Stimulated activated CD4-positive, alpha-beta T cell treated with anti-CD3 and anti-CD28 coated beads, Interleukin-12 subunit alpha, Interleukin-12 subunit beta, amount 100 ng/mL, for 4 hours (primary cell): Measurements from ENCODE around the gene EPB41L4A.

Experiments
- DNase-seq: peaks from one replicate; pipeline ENCODE4 v3.0.0-alpha.2; 2020

Gene EPB41L4A

GRCh38 chr5:112304743-112305142 lies 114.3 kb downstream of the EPB41L4A start:
- no peak for DNase-seq

- no peak for DNase-seq
Observed at GRCh38 chr5:112303685-112304084, 115.4 kb downstream of the EPB41L4A start.

GRCh38 chr5:112294126-112294525 lies 125.0 kb downstream of the EPB41L4A start:
- DNase-seq = no peak

DNA sequence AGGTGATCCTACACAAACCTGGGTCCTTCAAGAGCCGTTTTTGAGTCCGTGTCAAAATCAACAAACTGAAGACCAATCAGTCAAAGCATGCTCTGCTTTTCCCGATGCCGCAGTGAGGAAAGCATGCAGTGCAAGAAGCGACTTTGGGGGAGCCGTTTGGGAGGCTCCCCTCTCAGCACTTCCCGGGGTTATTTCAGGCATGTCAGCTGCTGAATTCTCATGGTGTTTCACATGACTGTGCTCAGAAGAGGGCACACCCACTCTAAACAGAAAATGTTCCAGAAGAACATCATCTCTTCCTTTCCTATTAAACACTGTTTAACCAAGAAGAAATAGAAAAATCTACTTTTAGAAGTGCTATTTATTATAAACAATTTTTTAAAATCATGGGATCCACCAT lies 125.5 kb downstream of the EPB41L4A start:
- no peak for DNase-seq

- no peak for DNase-seq
Observed at GRCh38 chr5:112290691-112291090, 128.4 kb downstream of the EPB41L4A start.

DNA sequence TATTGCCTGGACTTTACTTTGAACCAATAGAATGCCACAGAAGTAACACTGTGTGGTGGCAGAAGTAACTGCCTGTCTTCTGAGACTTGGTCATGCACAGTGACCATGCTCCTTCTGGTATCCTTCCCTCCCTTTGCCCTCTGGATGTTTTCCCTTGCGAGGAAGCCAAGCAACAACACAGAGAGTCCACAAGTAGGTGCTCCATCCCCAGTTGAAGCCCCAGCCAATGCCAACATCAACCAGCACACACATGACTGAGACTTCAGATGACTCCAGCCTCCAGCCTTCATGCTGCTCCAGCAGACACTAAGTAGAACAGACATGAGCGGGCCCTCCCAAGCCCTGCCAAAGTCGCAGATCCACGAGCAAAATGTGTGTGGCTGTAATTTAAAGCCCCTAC lies 129.6 kb downstream of the EPB41L4A start:
- no peak for DNase-seq

GRCh38 chr5:112283943-112284929 lies 134.8 kb downstream of the EPB41L4A start:
- no peak for DNase-seq

- no peak for DNase-seq
Observed at GRCh38 chr5:112283034-112283582, 136.0 kb downstream of the EPB41L4A start.

GRCh38 chr5:112279082-112279481 lies 140.0 kb downstream of the EPB41L4A start:
- no peak for DNase-seq

DNA sequence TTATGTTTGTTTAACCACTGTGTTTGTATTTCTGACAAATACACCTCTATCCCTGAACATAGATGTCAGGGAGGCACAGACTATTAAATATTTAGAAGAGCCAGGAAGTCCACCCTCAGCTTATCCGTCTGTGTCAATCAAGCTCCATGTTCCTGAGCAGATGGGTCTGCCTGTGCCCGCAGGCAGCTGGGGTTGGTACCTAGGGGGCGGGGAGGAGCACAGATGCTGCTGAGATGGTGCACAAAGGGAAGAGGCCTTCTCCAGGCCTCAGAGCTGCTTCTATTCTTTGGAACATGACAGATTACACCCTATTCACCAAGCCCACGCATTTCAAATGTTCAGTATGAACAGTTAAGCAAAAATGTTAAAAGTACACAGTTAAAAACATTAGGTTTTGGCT lies 142.1 kb downstream of the EPB41L4A start:
- no peak for DNase-seq

- DNase-seq = no peak
Observed at GRCh38 chr5:112275671-112276070, 143.4 kb downstream of the EPB41L4A start.

DNA sequence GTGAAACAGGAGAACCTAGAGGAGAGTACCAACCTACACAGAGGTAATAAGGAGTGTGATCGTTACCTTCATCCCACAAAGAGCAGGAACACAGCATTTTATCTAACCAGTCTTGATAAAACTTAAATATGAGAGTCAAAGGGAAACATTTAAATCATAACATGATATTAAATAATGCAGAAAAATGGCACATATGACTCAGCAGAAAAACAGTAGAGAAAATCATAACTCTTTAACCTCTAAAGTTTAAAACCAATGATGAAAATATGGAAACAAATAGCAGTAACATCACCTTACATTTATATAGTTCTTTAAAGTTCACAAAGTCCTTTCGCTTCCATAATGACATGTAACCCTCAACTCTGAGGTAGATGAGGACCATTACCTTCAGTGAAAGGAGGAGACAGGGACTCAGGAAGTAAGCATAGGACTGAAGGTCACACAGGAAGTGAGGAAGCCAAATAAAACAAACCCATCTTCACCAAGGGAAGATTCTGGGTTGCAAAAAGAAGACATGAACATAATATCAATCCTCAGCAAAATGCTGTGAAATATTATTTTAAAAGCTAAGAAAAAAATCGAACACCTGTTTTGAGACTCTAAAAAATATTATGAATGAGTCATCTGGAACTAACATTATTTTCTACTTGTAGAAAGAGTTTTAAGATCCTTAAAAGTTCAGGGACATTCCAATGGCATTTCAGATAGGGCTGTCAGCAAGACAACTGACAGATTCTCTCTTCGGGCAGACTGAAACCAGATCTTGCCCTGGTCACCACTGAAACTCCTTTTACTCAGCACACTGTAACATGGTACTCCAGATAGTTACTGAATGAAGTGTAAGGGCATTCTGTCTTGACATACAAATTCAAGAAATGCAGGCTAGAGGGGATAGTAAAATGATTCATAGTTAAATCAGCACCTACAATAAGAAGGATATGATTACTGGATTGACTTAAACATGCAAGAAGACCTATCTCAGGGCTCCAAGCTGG lies 148.5 kb downstream of the EPB41L4A start:
- DNase-seq = no peak

DNA sequence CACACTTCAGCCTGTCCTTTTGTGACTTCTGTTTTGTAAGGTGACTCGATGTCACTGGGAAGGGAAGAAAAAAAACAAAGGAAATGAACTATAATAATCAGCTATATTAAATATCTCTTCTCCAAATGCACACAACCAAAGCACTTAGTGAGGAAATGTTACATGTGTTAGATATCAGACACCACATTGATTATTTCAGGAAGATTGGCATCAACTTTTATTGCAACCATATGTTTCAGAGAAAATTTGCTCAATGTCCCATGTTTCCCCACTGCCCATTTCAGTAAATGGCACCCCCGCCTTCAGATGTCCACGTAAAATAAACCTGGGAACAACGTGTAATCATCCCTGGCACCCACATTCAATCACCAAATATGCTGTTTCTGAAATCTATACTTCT lies 151.8 kb downstream of the EPB41L4A start:
- DNase-seq = no peak

GRCh38 chr5:112264666-112265065 lies 154.4 kb downstream of the EPB41L4A start:
- no peak for DNase-seq

GRCh38 chr5:112264151-112264550 lies 154.9 kb downstream of the EPB41L4A start:
- no peak for DNase-seq

DNA sequence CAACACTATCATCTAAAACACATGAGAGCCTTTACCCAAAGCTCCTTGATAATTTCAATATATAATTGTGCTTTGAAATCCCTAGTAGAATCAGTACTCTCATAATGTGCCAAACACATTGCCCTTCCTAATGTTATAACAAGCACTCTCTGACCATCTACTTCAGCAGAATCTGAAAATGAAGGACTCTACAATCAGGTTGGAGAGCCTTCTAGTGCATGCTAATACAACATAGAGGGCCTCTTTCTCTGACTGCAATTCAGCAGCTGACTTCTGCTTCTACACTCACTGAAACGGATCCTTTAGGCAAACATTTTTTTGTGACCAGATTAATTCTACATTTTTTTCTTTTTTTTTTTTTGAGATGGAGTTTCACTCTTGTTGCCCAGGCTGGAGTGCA lies 155.6 kb downstream of the EPB41L4A start:
- DNase-seq = no peak

GRCh38 chr5:112258571-112258970 lies 160.5 kb downstream of the EPB41L4A start:
- DNase-seq = no peak

DNA sequence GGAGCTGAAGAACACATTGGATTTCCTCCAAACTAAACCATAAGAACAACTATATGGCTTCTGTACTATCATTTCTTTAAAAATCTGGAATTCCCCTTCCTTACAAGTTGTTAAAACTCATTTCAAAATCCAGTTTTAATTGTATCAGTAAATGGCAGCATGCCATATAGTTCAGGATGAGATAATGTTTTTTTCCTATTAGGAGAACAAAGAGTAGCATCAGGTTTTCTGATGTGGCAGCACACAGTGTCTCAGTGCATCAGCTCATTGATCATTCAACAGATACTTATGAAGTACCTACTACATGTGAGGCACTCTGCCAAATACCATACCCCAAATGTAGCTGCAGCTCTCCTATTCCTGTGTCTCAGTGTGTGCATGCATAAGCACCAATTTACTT lies 161.1 kb downstream of the EPB41L4A start:
- no peak for DNase-seq

GRCh38 chr5:112257005-112257404 lies 162.1 kb downstream of the EPB41L4A start:
- no peak for DNase-seq

- no peak for DNase-seq
Observed at GRCh38 chr5:112254303-112254702, 164.8 kb downstream of the EPB41L4A start.

- DNase-seq = no peak
Observed at GRCh38 chr5:112253478-112254250, 165.4 kb downstream of the EPB41L4A start.

GRCh38 chr5:112250551-112250950 lies 168.5 kb downstream of the EPB41L4A start:
- no peak for DNase-seq
